GM23338 (cell line): ENCODE results near the gene ODF4. TPM values are rescaled to one million over a fixed set of nuclear protein-coding genes. Genes with fewer than 3 reads are reported as not detected.

Experiments used
- ATAC-seq: fragments of 200-7000 bp; cut with Tn5 transposase; 3 replicates; pipeline ENCODE4 v1.9.1; 2020
- DNase-seq: peaks from one replicate; pipeline ENCODE4 v3.0.0-alpha.2; 2015; ENCODE audit warnings: low spot score
- H2AFZ ChIP-seq: fragments of 200-600 bp; sonication (generic); 2 replicates; pipeline ENCODE4 v1.8.0; 2016; ENCODE audit warnings: antibody characterized with exemption, mild to moderate bottlenecking, moderate library complexity
- H3F3A ChIP-seq: fragments of 200-600 bp; sonication (generic); replicated peaks from 2 replicates; pipeline ENCODE4 v1.8.0; 2017; ENCODE audit warnings: antibody characterized with exemption, mixed run types, low read depth
- H3K27ac ChIP-seq: fragments of 200-600 bp; sonication (generic); 2 replicates; pipeline ENCODE4 v1.6.1; 2016; ENCODE audit warnings: low read depth
- H3K27me3 ChIP-seq: fragments of 200-600 bp; sonication (generic); 2 replicates; pipeline ENCODE4 v1.8.0; 2016; ENCODE audit warnings: mild to moderate bottlenecking, mixed run types, moderate library complexity; ENCODE audit not compliant: insufficient read depth
- H3K36me3 ChIP-seq: fragments of 200-600 bp; sonication (generic); 2 replicates; pipeline ENCODE4 v1.8.0; 2016; ENCODE audit warnings: mild to moderate bottlenecking; ENCODE audit not compliant: insufficient read depth
- H3K4me1 ChIP-seq: fragments of 200-600 bp; sonication (generic); 2 replicates; pipeline ENCODE4 v1.8.0; 2016; ENCODE audit warnings: mild to moderate bottlenecking, moderate library complexity; ENCODE audit not compliant: insufficient read depth
- H3K4me2 ChIP-seq: fragments of 200-600 bp; sonication (generic); 2 replicates; pipeline ENCODE4 v1.7.1; 2017; ENCODE audit warnings: mixed run types
- H3K4me3 ChIP-seq: fragments of 200-600 bp; sonication (generic); 2 replicates; pipeline ENCODE4 v1.6.1; 2016; ENCODE audit warnings: mixed run types
- H3K79me2 ChIP-seq: fragments of 200-600 bp; sonication (generic); replicated peaks from 2 replicates; pipeline ENCODE4 v1.8.0; 2017; ENCODE audit warnings: mild to moderate bottlenecking; ENCODE audit not compliant: insufficient read depth
- H3K9me2 ChIP-seq: fragments of 200-600 bp; sonication (generic); 2 replicates; pipeline ENCODE4 v1.8.0; 2017; ENCODE audit not compliant: insufficient read depth
- H4K20me1 ChIP-seq: fragments of 200-600 bp; sonication (generic); replicated peaks from 2 replicates; pipeline ENCODE4 v1.8.0; 2017; ENCODE audit warnings: mild to moderate bottlenecking; ENCODE audit not compliant: insufficient read depth
- H3K27ac Mint-ChIP-seq: 2 replicates; pipeline ENCODE4 v1.8.0; 2020; ENCODE audit warnings: inconsistent platforms, mild to moderate bottlenecking, moderate library complexity, mixed read lengths
- H3K27me3 Mint-ChIP-seq: 3 replicates; pipeline ENCODE4 v1.8.0; 2022; ENCODE audit warnings: low read depth, mild to moderate bottlenecking, moderate library complexity, mixed read lengths, inconsistent platforms; ENCODE audit not compliant: insufficient read depth, poor library complexity
- H3K36me3 Mint-ChIP-seq: 3 replicates; pipeline ENCODE4 v1.8.0; 2021; ENCODE audit warnings: low read depth, mild to moderate bottlenecking, inconsistent platforms, moderate library complexity, mixed read lengths
- H3K4me1 Mint-ChIP-seq: 3 replicates; pipeline ENCODE4 v1.8.0; 2020; ENCODE audit warnings: mild to moderate bottlenecking, inconsistent platforms, mixed read lengths
- H3K4me3 Mint-ChIP-seq: 3 replicates; pipeline ENCODE4 v1.8.0; 2021; ENCODE audit warnings: moderate library complexity, mild to moderate bottlenecking, inconsistent platforms, mixed read lengths
- H3K9me3 Mint-ChIP-seq: 3 replicates; pipeline ENCODE4 v1.8.0; 2020; ENCODE audit warnings: moderate library complexity, mild to moderate bottlenecking, inconsistent platforms, mixed read lengths
- CREB1 ChIP-seq: fragments of 250-450 bp; sonication (Bioruptor Pico); IDR thresholded peaks from 2 replicates; pipeline ENCODE4 v1.5.0; 2020; ENCODE audit warnings: low read depth, mild to moderate bottlenecking, moderate library complexity
- CTCF ChIP-seq, 2 experiments: fragments of 200-600 bp in 1 of 2; sonication (generic) in 1 of 2; conservative IDR thresholded peaks; 2 replicates each; pipeline versions ENCODE4 v1.5.1 to v1.6.1; 2016 to 2017; ENCODE audit warnings: antibody characterized with exemption in 2 of 2, low read depth in 2 of 2, mild to moderate bottlenecking in 2 of 2, moderate library complexity in 1 of 2
- ETS1 ChIP-seq: IDR thresholded peaks from 2 replicates; pipeline ENCODE4 v1.6.1; 2016; ENCODE audit warnings: antibody characterized with exemption
- EZH2 ChIP-seq: fragments of 200-600 bp; sonication (generic); IDR thresholded peaks from one replicate; pipeline ENCODE4 v1.8.0; 2017; ENCODE audit warnings: antibody characterized with exemption, mild to moderate bottlenecking, low read depth; ENCODE audit not compliant: unreplicated experiment
- EZH2phosphoT487 ChIP-seq: fragments of 200-600 bp; sonication (generic); IDR thresholded peaks from one replicate; pipeline ENCODE4 v1.8.1; 2018; ENCODE audit warnings: antibody characterized with exemption; ENCODE audit not compliant: unreplicated experiment
- NANOG ChIP-seq: IDR thresholded peaks from 2 replicates; pipeline ENCODE4 v1.6.1; 2016; ENCODE audit warnings: antibody characterized with exemption, borderline replicate concordance
- REST ChIP-seq: IDR thresholded peaks from one replicate; pipeline ENCODE4 v1.6.1; 2018; ENCODE audit warnings: antibody characterized with exemption; ENCODE audit not compliant: unreplicated experiment
- STAT1 ChIP-seq: IDR thresholded peaks from one replicate; pipeline ENCODE4 v1.6.1; 2016; ENCODE audit warnings: antibody characterized with exemption; ENCODE audit not compliant: unreplicated experiment
- ZNF114 ChIP-seq: fragments of 250-450 bp; sonication (Bioruptor Pico); IDR thresholded peaks from 2 replicates; pipeline ENCODE4 v1.5.0; 2020; ENCODE audit warnings: mild to moderate bottlenecking, moderate library complexity
- ZNF331 ChIP-seq: fragments of 250-450 bp; sonication (Bioruptor Pico); IDR thresholded peaks from 2 replicates; pipeline ENCODE4 v1.5.0; 2020; ENCODE audit warnings: low read depth, mild to moderate bottlenecking, moderate library complexity
- ZNF462 ChIP-seq: fragments of 250-450 bp; sonication (Bioruptor Pico); IDR thresholded peaks from 2 replicates; pipeline ENCODE4 v1.5.0; 2020; ENCODE audit warnings: mild to moderate bottlenecking, moderate library complexity
- polyA plus RNA-seq: library from polyadenylated mRNA; unstranded; fragments of >200 nt; fragmentation: Nextera tagmentation; extraction: Ambion mirVana; gene quantifications from 2 replicates; pipeline ENCODE4 v1.2.1, GENCODE V29; 2016
- total RNA-seq: library from RNA; depleted of rRNA; stranded (reverse); fragments of >200 nt; shearing (Covaris generic); gene quantifications from 2 replicates; pipeline ENCODE4 v1.2.3, GENCODE V29; 2014

ODF4 gene
- total and polyA plus RNA-seq, 2 experiments from 2014 or later, result not detected

- H3K4me3 Mint-ChIP-seq, result peak overlapping the region; percentile 100
- H3K27me3 Mint-ChIP-seq, result peaks cover 19% of the 10 kb centered on the region
- peaks cover 59% of the 10 kb centered on the region for H3K36me3 Mint-ChIP-seq
- DNase-seq (no peak), ATAC-seq (no peak)
- Histone ChIP-seq H2AFZ (no peak overlapping the region), H3K27me3 (no peaks in the 10 kb centered on the region), H3K9me2 (no peaks in the 10 kb centered on the region), H3K4me1 (peaks cover 29% of the 10 kb centered on the region), H3K4me2 (peak overlapping the region; percentile 85), H4K20me1 (peaks cover 32% of the 10 kb centered on the region), H3F3A (peaks cover 48% of the 10 kb centered on the region), H3K4me3 (peak overlapping the region; percentile 93), H3K79me2 (peaks cover 46% of the 10 kb centered on the region), H3K27ac (peak overlapping the region; percentile 99), H3K36me3 (peaks cover 43% of the 10 kb centered on the region)
- peaks cover 3% of the 10 kb centered on the region; the same call in 1 of the 3 replicates for H3K9me3 Mint-ChIP-seq
- peaks cover 39% of the 10 kb centered on the region for H3K4me1 Mint-ChIP-seq
- peak overlapping the region; percentile 100 for H3K27ac Mint-ChIP-seq
- TF ChIP-seq CTCF (conservative IDR thresholded peaks at IDR 0.05; ENCODE audit: low read depth in 2 of 2) (no peak), ETS1 (no peak), ZNF462 (CRISPR knock-in tag) (no peak), STAT1 (no peak), CREB1 (CRISPR knock-in tag) (no peak), ZNF331 (no peak), EZH2 (no peak), EZH2phosphoT487 (no peak), REST (no peak), NANOG (no peak), ZNF114 (no peak)
Observed at GRCh38 chr17:8382880-8383142, 43.2 kb downstream of the ODF4 start.
